WERI-Rb-1 (cell line): ENCODE results near the gene HDAC3.

ENCODE experiments used
- DNase-seq: peaks from one replicate; pipeline ENCODE4 v3.0.0-alpha.2; 2020
- H3K27ac ChIP-seq: fragments of 250-450 bp; sonication (Bioruptor Pico); 2 replicates; pipeline ENCODE4 v1.5.1; 2020; ENCODE audit warnings: mild to moderate bottlenecking, moderate library complexity
- H3K27me3 ChIP-seq: fragments of 250-450 bp; sonication (Bioruptor Pico); 2 replicates; pipeline ENCODE4 v1.5.1; 2021; ENCODE audit warnings: mild to moderate bottlenecking, low read depth, moderate library complexity; ENCODE audit not compliant: insufficient read depth, severe bottlenecking
- H3K36me3 ChIP-seq: fragments of 250-450 bp; sonication (Bioruptor Pico); 2 replicates; pipeline ENCODE4 v1.5.1; 2020; ENCODE audit warnings: mild to moderate bottlenecking, moderate library complexity
- H3K4me3 ChIP-seq: 2 replicates; pipeline ENCODE4 v1.5.1; 2011; ENCODE audit warnings: low read depth, mild to moderate bottlenecking, control low read depth, low read length
- H3K9me3 ChIP-seq: fragments of 250-450 bp; sonication (Bioruptor Pico); 2 replicates; pipeline ENCODE4 v1.5.1; 2021; ENCODE audit warnings: mild to moderate bottlenecking, moderate library complexity; ENCODE audit not compliant: severe bottlenecking
- CTCF ChIP-seq: IDR thresholded peaks from 2 replicates; pipeline ENCODE4 v1.5.1; 2011; ENCODE audit warnings: low read depth, mild to moderate bottlenecking, control low read depth, inconsistent platforms, low read length

Gene HDAC3

DNA sequence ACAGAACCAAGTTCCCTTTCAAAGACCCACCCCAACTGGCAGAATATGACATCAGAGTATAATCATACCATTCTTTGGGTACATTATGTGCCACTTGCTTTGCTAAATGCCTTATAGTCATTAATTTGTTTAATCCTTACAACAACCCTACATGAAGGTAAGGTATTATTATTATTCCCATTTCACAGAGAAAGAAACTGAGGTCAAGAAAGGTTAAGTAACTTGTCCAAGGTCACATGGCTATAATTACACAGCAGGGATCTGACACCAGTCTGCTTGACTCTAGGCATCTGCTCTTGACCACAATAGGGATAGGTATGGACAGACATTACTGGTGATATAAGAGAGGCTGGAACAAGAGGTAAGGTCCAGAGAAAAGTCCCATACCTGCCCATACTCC is 13.3 kb upstream of the HDAC3 start:
- no peak overlapping the region for H3K27ac ChIP-seq
- no peak for TF ChIP-seq CTCF
- H3K4me3 ChIP-seq = no peak overlapping the region
- H3K36me3 ChIP-seq = no peaks in the 10 kb centered on the region
- DNase-seq = no peak
- no peaks in the 10 kb centered on the region for H3K27me3 ChIP-seq
- no peaks in the 10 kb centered on the region for H3K9me3 ChIP-seq

DNA sequence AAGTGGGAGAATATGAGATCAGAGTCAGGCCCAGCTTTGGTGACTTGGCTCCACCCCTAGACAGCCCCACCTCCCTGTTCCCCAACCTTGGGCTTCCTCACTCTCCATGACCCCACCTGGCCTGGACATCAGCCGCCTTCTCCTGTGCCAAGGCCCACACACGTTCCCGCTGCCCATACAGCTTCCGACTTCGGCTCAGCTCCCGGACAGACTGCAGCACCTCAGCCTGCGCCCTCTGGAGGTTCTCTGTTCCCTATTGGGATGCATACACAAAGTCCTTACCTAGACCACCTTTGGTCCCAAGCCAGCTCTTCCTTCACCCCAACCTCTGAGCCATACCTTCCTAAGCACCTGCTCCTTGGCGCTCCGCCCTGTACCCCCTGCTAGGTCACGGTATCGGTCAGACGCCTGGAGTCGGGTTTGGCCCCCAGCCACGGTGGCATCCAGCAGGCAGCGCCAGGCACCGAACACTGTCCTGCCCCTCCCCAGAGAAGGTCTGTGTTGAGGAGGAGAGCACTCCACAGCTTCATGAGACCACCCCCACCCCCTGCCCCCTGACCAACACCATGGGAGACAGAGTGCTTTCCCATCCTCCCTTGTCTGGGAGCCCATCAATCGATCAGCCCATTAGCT is 12.5 kb upstream of the HDAC3 start:
- DNase-seq = no peak
- H3K9me3 ChIP-seq = no peaks in the 10 kb centered on the region
- H3K4me3 ChIP-seq = no peak overlapping the region
- TF ChIP-seq CTCF = no peak
- H3K36me3 ChIP-seq = no peaks in the 10 kb centered on the region
- H3K27me3 ChIP-seq = no peaks in the 10 kb centered on the region
- H3K27ac ChIP-seq = no peak overlapping the region

DNA sequence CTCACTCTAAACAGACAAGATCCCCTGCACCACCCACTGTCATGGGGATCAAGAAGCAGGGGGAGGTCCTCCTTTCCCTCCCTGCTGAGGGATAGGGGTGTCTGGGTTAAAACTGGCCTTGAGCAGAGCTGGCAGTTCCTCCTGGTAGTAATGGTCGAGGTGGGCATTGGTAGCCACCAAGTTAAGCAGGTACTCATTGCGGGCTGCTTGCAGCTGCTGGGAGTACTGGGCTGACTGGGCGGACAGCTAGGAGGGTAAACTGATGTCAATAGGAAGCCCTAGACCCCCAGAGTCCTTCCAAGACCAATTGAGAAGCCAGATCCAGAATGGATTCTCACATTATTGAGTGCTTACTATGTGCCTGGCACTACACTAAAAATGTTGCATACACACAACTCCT is 11.2 kb upstream of the HDAC3 start:
- Histone ChIP-seq H3K36me3 (no peaks in the 10 kb centered on the region), H3K27ac (no peak overlapping the region), H3K4me3 (no peak overlapping the region), H3K9me3 (no peaks in the 10 kb centered on the region), H3K27me3 (no peaks in the 10 kb centered on the region)
- no peak for TF ChIP-seq CTCF
- DNase-seq = no peak

DNA sequence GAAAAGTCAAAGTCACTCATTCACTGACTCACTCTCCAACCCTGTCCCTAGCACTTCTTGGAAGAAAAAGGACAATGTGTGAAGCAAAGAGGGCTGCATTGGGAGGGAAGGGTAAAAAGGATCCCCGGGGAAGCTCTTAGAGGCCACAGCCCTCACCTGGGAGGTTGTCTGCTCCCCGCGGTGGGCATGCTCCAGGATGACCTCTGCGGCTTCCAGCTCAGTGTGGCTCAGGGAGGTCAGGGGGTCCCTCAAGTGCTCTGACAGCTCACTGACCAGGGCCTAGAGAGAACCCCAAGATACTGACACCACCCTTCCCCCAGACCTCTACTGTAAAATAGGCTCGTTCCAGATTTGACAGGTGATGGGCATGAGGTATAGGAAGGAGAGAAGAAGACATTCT is 10.6 kb upstream of the HDAC3 start:
- no peak for DNase-seq
- H3K27ac ChIP-seq = no peak overlapping the region
- no peaks in the 10 kb centered on the region for H3K36me3 ChIP-seq
- no peaks in the 10 kb centered on the region for H3K27me3 ChIP-seq
- H3K9me3 ChIP-seq = no peaks in the 10 kb centered on the region
- no peak for TF ChIP-seq CTCF
- no peak overlapping the region for H3K4me3 ChIP-seq

GRCh38 chr5:141646026-141646425 is 9.4 kb upstream of the HDAC3 start:
- H3K9me3 ChIP-seq = no peaks in the 10 kb centered on the region
- no peak for TF ChIP-seq CTCF
- H3K27me3 ChIP-seq = no peaks in the 10 kb centered on the region
- DNase-seq = no peak
- no peak overlapping the region for H3K4me3 ChIP-seq
- no peaks in the 10 kb centered on the region for H3K36me3 ChIP-seq
- no peak overlapping the region for H3K27ac ChIP-seq

GRCh38 chr5:141641634-141642267 is 5.1 kb upstream of the HDAC3 start:
- no peaks in the 10 kb centered on the region for H3K9me3 ChIP-seq
- peaks cover 14% of the 10 kb centered on the region for H3K36me3 ChIP-seq
- no peak overlapping the region for H3K4me3 ChIP-seq
- TF ChIP-seq CTCF = no peak
- no peaks in the 10 kb centered on the region for H3K27me3 ChIP-seq
- no peak for DNase-seq
- H3K27ac ChIP-seq = no peak overlapping the region
